ENCODE data around the gene SFN.
A peak's percentile ranks its signal among the peaks of the same experiment; 100 is the strongest.

Gene SFN

DNA sequence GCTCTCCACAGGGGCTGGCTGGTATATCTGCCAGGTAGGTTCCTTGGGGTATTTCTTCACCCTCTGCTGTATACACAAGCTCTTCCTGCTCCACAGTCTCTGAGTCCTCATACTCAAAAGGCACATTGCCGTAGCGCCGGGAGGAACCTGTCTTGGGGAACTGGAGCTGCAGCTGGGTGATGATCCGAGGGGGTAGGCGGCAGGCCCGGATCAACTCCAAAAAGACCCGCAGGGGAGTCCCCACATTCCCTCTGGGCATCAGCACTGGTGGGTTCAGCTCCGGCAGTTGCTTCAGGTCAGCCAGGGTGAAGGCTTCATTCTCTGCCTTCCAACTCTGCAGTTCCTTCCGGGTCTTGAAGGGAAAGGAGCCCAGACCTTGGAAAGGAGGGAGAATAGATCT is 34.4 kb downstream of the SFN start:
- Mint-ChIP-seq H3K4me1 (ENCODE audit: low read depth in 2 of 2) (peaks cover 21 to 32% of the 10 kb centered on the region in 2 donors), H3K27me3 (no peaks in the 10 kb centered on the region), H3K27ac (no peak overlapping the region), H3K9me3 (no peaks in the 10 kb centered on the region), H3K4me3 (no peak overlapping the region), H3K36me3 (ENCODE audit: insufficient read depth) (peaks cover 86% of the 10 kb centered on the region)
- ATAC-seq (replicated peaks) (no peak), DNase-seq (no peak)

DNA sequence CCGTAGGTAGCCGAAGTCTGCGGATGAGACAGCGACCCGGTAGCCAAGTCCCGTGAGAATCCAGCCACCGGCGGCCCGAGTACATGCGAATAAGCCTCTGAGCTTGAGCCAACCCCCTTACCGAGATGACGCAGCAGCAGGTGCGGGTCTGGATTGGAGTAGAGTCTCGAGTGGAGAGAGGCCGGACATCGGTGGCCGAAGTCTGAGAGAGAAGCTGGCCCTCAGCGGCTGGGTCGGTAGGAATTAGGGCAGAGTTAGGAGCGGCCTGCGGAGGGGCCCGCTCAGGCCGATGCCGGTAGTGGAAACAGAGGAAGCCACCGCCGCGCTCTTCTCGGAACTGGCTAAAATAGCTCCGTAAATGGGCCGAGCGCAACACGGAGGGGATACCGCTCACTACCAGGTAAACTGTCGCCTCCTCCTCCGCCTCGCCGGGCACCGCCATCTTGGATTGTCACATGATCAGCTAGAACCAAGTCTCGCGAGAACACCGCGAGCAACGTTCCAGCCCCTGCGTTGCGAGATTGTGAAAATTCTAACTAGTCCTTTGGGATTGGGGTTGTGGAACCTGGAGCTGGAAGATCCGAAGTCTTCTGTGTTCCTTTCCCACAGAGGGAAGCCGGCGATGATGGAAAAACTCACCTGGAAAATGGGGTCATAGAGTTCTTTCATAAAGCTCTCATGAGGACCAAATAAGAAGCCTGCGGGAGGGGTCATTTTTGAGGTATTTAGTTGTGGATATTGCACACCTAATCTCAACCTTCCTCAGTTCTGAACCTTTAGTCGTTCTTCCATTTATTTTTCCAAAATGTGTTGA is 37.3 kb downstream of the SFN start, which contains the start of gene GPATCH3:
Gene GPATCH3 (minus strand): TSS at position 467 of the 814 bp plus-strand sequence. CDS start 25 bp downstream, at position 442.
- H3K9me3 Mint-ChIP-seq = no peaks in the 10 kb centered on the region
- no peaks in the 10 kb centered on the region for H3K27me3 Mint-ChIP-seq
- DNase-seq (peak; percentile 83 to 85 (median 84)), ATAC-seq (replicated peaks) (peak; percentile 94)
- H3K27ac Mint-ChIP-seq = peak within 1 kb of the TSS; percentile 98 to 99
- peak within 1 kb of the TSS; percentile 94 for H3K4me3 Mint-ChIP-seq
- peaks cover 59% of the 10 kb centered on the region for H3K36me3 Mint-ChIP-seq (ENCODE audit: insufficient read depth)
- peaks cover 21 to 27% of the 10 kb centered on the region in 2 donors for H3K4me1 Mint-ChIP-seq (ENCODE audit: low read depth in 2 of 2)

DNA sequence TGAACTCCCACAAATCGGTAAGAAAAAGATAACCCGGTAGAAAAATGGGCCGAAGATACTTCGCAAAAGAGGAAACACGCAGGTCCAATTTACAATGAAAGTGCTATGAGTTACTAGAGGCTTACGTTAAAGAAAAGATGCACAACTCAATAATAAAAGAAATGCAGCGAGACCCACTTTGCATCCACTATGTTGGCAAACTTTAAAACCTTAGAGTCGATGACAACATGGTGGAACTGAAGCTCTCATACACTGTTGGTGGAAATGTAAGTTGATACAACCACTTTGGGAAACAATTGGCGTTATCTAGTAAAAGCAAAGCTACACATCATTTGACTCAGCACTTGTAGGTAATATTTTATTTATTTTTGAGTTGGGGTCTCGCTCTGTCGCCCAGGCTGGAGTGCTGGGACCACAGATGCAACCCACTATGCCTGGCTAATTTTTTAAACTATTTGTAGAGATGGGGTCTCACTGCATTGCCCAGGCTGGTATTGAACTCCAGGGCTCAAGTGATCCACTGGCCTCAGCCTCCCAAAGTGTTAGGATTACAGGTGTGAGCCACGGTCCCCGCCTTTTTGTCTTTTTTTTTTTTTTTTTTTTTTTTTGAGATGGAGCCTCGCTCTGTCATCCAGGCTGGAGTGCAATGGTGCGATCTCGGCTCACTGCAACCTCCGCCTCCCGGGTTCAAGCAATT is 38.0 kb downstream of the SFN start:
- Mint-ChIP-seq H3K9me3 (no peaks in the 10 kb centered on the region), H3K4me3 (peak overlapping the region; percentile 94), H3K36me3 (ENCODE audit: insufficient read depth) (peaks cover 51% of the 10 kb centered on the region), H3K4me1 (ENCODE audit: low read depth in 2 of 2) (peaks cover 21 to 27% of the 10 kb centered on the region in 2 donors), H3K27me3 (no peaks in the 10 kb centered on the region), H3K27ac (peak overlapping the region; percentile 98 to 99)
- DNase-seq (no peak), ATAC-seq (replicated peaks) (no peak)

DNA sequence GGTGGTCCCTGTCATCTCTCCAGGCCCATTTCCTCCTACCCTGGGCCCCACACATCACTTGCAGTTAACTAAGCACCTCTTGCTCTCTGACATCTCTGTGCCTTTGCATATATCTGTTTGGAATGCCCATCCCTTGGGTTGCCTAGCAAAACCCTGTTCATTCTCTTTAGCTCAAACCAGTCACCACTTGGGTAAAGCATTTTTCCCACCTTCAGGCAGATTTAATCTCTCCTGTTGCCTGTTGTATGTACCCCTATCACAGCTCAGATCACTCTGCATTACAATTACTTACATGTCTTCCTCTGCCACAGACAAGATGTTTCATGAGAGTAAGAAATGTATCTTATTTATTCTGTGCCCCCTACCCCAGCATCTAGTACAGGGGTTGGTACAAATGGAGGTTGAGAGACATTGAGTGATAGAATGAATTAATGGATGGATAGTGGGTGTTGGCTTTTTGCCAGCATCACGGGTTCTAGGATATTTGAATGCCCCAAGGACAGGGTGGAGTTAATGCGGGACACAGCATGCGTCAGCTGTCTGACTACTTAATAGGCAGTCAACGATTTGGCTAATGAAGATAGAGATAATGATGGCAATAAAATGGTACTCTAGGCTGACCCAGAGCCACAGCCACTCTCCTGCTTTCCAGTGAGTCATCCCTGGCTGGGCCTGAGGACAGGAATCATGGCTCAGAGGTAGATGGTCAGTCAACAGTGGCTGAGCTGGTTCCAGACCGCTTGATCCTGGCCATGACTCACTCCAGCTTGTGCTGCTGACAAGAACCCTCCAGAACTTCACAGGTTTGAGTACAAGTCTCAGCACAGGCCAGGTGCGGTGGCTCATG is 44.3 kb downstream of the SFN start:
- no peak for ATAC-seq (replicated peaks)
- no peaks in the 10 kb centered on the region for H3K36me3 Mint-ChIP-seq (ENCODE audit: insufficient read depth)
- H3K27ac Mint-ChIP-seq = no peak overlapping the region
- no peaks in the 10 kb centered on the region for H3K4me1 Mint-ChIP-seq (ENCODE audit: low read depth in 2 of 2)
- no peak for DNase-seq
- no peaks in the 10 kb centered on the region for H3K9me3 Mint-ChIP-seq
- no peak overlapping the region for H3K4me3 Mint-ChIP-seq
- peaks cover 0 to 10% of the 10 kb centered on the region in 2 donors for H3K27me3 Mint-ChIP-seq

DNA sequence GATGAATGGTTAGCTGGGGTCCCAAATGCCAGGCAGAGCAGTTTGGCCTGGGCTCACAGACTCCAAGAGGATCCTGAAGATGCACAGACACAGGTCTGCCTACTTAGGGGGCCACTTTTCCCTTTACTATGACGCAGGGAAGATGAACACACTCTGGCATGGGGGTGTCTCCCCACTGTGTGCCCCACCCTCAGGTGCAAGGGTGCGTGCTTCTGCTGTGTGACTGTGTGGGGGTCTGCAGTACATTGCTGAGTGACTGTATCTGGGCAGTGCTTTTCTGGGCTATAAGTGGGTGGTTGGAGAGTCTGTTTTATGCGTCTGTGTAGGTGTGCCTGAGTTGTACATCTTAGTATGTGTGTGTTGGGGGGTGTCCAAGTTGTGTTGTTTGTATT is 47.0 kb downstream of the SFN start:
- Mint-ChIP-seq H3K4me3 (no peak overlapping the region), H3K27me3 (peaks cover 0 to 10% of the 10 kb centered on the region in 2 donors), H3K36me3 (ENCODE audit: insufficient read depth) (no peaks in the 10 kb centered on the region), H3K4me1 (ENCODE audit: low read depth in 2 of 2) (no peaks in the 10 kb centered on the region), H3K27ac (no peak overlapping the region), H3K9me3 (no peaks in the 10 kb centered on the region)
- ATAC-seq (replicated peaks) (no peak), DNase-seq (no peak)

DNA sequence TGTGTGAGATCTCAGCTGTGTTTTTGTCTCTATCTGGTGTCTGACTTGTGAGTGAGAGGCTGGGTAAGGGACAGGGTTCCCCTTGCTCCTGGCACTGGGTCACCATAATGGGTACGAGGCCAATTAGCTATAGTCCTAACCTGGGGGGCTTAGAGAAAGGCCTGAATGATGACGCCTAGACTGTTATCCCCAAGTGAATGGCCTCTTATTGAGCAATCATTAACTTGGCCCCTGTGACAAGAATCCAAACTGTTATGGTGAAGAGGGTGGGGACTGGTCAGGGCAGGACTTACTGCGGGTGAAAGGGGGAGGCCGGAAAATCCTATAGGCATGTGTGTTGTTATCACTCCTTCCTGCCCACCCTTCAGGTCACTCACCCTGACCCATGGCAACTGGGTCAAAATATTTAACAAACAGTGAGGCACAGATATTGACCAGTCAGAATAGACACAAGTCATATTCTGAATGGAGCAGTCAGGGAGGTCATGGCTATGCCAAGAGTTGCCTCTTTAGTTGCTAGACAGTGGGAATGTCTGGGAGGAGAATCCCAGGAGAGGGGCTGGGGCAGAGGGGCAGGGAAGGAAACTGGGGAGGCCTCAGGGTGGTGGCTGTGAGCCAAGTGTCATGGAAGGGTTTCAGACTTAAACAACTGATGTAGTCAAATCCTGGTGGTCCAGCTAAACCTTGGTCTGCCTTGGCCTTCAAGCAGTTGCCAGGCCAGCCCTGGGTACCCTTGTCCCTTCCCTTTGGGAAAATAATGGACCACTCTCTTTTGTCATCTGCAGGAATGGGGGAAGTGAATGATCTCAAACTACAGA is 47.6 kb downstream of the SFN start:
- Mint-ChIP-seq H3K4me3 (no peak overlapping the region), H3K4me1 (ENCODE audit: low read depth in 2 of 2) (no peaks in the 10 kb centered on the region), H3K36me3 (ENCODE audit: insufficient read depth) (no peaks in the 10 kb centered on the region), H3K27me3 (peaks cover 0 to 10% of the 10 kb centered on the region in 2 donors), H3K9me3 (no peaks in the 10 kb centered on the region), H3K27ac (no peak overlapping the region)
- DNase-seq = no peak
- no peak for ATAC-seq (replicated peaks)

DNA sequence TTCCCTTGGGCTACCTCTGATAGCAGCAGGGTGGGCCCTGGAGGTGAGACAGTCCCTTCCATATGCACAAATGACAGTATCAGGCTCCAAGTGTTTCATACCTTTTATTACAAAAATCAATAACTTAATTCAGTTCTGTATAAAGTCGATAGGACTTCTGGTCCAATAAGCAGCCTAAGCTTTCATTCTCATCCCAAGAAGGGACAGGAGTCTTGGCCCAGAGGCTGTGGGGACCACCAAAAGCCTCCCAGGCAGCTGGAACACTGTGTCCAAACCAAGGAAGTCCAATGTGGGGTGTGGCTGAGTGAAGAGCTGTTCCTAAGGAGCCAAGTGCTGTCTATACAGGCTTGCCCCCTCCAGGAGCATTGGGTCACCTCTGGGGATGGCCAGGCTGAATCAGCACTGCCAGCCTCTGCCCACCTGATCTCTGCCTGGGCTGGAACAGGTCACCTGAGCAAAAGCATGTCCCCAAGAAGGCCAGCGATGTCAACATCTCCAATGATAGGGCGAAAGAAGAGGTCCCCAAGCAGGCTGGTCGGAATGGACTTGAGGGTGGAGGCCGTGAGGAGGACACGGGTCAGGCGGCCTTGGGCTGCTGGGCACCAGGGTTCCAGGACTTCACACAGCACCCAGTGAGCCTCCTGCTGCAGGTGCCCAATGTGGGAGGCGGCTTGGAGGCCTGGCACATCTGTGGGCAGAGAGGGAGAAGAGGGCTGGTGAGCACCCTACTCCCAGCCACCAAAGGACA is 48.6 kb downstream of the SFN start:
- Mint-ChIP-seq H3K9me3 (no peaks in the 10 kb centered on the region), H3K27ac (peak overlapping the region in 1 of 2 donors; percentile 19), H3K36me3 (ENCODE audit: insufficient read depth) (no peaks in the 10 kb centered on the region), H3K27me3 (peaks cover 0 to 10% of the 10 kb centered on the region in 2 donors), H3K4me1 (ENCODE audit: low read depth in 2 of 2) (no peaks in the 10 kb centered on the region), H3K4me3 (no peak overlapping the region)
- no peak for ATAC-seq (replicated peaks)
- DNase-seq = no peak

DNA sequence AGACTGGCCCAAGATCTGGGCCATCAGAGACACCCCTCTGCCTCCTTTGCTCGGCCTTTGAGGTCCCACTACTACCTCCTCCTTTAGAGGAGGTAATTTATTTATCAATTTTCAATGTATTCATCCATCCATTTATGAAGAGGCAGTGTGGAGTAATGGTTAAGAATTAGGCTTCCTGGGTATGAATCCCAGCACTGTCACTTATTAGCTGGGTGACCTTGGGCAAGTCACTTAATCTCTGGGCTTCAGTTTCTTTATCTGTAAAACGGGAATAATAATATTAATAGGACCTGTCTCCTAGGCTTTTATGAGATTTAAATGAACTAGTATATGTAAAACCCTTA is 49.2 kb downstream of the SFN start:
- Mint-ChIP-seq H3K4me1 (ENCODE audit: low read depth in 2 of 2) (no peaks in the 10 kb centered on the region), H3K27me3 (peaks cover 0 to 10% of the 10 kb centered on the region in 2 donors), H3K27ac (no peak overlapping the region), H3K36me3 (ENCODE audit: insufficient read depth) (no peaks in the 10 kb centered on the region), H3K4me3 (no peak overlapping the region), H3K9me3 (no peaks in the 10 kb centered on the region)
- DNase-seq = no peak
- ATAC-seq (replicated peaks) = no peak

DNA sequence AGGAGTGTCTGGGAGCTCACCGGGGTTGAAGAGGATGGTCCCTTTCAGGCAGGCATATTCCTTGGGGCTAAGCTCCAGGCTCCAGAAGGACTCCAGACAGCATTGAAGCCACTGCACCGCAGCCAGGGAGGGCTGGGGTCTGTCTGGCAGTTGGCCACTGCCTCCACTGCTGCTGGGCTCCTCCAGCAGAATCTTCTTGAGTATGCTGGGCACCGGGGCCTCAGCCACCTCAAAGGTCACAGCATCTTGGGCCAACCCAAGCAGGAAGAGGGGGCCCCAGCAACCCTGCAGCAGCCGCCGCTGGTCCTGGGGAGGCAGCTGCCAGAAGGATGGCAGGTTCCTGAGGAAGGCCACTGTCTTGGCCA is 50.4 kb downstream of the SFN start:
- Mint-ChIP-seq H3K27me3 (peaks cover 0 to 10% of the 10 kb centered on the region in 2 donors), H3K36me3 (ENCODE audit: insufficient read depth) (no peaks in the 10 kb centered on the region), H3K27ac (no peak overlapping the region), H3K4me3 (no peak overlapping the region), H3K9me3 (no peaks in the 10 kb centered on the region), H3K4me1 (ENCODE audit: low read depth in 2 of 2) (no peaks in the 10 kb centered on the region)
- DNase-seq (no peak), ATAC-seq (replicated peaks) (no peak)
